ENCODE measurements around the gene KIRREL3.

KIRREL3 gene

DNA sequence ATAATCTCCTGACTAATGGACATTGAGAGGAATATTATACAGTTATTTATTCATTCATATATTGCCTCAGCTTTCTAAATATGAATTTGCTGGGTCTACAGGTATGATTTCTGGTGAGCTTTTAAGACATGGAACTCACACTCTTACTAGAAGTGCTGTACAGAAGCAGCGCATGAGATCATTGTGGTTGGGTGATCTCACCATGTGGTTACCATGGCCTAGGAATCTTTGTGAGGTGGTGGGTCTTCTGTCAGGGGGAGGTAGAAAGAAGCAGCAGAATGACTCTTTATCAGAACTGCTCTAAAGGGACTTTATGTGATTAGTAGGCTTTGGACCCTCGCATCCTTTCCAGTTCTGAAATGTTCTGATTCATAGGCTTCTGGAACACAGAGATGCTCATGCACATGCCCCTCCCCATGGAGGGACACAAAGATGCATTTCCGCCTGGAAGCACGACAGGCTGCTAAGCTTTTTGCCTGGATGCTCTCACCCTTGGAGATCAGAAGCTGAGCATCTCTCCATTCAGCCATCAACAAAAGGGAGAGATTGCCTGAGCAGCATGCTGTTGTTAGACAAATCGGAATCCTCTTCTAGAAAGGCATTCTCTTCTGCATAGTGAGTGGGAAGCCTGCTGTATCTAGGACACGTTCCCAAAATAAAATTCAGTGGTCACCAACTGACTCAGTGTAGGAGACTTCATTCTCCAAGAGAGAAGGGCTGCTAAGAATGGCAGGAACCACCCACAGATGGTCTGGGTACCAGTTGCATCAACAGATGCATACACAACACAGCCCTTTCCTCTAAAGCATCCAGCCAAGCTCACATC, 51.3 kb downstream of the KIRREL3 start:
- no peak for DNase-seq

DNA sequence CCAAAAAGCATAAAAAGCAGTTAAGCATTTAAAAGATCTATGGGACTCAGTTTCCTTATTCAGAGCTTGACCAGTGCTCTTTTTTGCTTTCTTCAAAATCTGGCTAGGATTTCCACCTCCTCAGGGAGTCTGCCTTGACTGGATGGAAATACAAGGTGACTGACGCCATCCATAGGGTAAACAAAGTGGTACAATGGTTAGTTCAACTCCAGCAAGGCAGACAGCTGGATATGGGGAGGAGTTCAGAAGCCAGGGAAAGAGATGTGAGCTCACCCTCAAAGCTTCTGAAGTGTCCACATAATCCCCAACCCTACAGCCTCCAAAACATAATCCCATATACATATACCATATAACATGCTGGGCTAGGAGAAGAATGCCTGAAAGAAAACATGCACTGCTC, 52.0 kb downstream of the KIRREL3 start:
- DNase-seq, result no peak

DNA sequence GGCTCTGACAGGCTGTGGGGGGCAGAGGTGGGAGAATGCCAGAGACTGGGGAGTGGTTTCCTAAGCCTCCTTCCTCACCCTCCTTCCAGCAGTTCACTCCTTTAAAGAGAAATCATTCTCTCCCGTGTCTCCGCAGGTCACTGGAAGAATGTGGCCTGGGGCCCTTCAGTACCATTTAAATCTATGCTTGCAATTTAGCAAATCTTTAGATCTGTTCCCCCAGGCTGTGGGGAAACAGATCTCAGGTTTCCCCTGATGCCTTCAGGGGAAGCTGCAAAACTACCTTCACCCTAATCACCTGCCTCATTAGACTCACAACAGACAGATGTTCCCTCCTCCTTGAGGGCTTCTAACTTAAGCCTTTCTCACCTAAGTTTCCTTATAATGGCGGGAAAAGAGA, 55.3 kb downstream of the KIRREL3 start:
- DNase-seq, result no peak

DNA sequence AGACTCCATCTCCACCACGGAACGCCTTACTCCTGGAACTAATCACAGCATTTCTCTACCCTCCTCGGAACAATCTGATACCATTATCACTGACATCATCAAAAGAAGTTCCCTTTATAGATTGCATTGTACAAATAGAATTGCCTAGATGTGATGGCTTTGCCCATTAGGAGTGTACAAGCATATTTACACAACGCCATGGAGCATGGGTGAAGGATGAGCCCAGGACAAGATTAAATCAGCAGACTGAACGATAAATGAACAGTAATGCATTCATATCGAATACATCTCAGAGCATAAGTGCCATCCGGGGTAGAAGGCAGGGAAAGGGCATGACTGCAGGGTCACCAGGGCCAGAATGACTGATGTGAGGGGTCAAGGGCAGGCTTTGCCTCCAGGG, 57.3 kb downstream of the KIRREL3 start:
- DNase-seq, result no peak

DNA sequence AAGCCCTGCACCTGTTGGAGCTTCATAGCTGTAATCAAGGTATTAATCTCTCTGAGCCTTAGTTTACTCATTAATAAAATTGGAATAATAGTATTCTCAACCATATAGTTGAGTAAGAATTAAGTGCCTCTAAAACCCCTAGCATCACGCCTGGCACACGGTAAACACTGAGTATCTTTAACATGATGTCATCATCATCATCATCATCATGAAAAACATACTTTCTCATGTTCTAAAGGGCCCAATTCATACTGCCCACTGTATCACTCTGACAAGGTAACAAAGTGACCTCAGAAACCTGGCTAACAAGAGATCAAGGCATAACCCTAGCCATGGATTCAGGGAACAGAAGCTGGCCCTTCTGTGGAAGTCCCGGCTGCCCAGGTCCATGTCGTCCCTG, 58.4 kb downstream of the KIRREL3 start:
- no peak for DNase-seq

DNA sequence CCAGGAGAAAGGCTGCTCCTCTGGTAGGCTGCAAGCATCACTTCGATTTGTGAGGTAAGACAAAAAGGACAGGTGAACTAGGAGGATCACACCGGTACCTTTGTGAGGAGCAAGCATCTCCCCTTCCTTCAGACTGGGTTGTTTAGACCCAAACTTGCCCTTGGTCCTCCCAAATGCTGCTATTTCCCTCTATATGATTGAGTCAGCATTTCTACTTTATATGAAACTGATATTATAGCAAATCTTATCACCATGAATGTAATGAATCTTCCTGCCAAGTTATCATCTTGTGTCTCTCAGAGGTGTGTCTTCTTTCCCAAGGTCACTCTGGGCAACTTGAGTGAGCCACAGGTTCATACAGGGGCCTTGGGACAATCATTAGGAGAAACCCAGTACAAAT, 61.0 kb downstream of the KIRREL3 start:
- DNase-seq, result no peak

DNA sequence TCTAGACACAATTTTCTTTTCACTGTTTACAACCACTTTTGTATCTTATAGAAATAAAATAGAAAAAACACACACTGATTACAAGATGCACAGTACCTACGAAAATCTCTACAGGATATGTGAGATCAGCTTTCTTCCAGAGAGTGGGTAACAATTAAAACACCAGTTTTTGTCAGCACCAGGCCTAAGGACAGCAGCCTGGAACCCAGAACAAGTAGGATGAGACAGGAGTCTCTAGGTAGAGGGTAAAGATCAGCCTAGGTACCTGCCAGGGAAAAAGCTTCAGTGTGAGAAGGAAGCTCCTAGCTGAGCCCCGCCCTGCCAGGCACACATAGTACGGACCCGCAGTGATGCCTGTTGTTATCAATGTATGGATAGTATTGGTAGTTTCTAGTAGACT, 61.9 kb downstream of the KIRREL3 start:
- DNase-seq, result no peak

DNA sequence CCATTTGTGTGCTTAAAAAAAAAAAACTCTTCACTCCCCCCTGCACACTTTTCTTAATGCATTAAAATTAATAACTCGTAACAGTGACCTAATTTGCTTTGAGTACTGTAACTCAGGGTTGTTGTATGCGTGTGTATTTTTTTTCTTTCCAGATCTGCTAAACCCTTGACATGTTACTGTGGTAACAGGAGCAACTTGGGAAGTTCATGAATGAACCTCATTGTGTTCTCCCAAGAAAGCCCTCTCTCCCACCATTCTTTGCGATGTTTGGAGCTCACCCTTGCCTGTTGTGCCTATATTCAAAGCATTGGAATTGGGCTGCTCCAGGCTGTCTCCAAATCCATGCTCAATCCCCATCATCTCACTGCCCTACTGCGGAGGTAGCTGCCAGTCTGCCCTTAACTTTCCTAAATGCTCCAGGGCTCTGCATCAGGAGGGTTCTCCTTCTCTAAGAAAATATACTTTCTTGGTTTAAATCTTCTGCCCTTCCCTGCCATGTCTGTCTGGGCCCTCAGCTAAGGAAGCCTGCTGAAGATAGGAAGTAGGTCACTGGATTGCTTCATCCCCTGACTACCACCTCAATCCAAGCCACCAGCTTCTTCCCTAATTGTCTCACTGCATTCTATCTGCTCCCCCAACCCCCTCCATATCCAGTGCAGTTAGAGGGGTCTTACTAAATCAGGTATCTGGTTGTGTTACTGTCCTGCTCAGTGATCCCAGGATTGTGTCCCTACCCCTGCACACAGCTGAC, 70.3 kb downstream of the KIRREL3 start:
- no peak for DNase-seq

DNA sequence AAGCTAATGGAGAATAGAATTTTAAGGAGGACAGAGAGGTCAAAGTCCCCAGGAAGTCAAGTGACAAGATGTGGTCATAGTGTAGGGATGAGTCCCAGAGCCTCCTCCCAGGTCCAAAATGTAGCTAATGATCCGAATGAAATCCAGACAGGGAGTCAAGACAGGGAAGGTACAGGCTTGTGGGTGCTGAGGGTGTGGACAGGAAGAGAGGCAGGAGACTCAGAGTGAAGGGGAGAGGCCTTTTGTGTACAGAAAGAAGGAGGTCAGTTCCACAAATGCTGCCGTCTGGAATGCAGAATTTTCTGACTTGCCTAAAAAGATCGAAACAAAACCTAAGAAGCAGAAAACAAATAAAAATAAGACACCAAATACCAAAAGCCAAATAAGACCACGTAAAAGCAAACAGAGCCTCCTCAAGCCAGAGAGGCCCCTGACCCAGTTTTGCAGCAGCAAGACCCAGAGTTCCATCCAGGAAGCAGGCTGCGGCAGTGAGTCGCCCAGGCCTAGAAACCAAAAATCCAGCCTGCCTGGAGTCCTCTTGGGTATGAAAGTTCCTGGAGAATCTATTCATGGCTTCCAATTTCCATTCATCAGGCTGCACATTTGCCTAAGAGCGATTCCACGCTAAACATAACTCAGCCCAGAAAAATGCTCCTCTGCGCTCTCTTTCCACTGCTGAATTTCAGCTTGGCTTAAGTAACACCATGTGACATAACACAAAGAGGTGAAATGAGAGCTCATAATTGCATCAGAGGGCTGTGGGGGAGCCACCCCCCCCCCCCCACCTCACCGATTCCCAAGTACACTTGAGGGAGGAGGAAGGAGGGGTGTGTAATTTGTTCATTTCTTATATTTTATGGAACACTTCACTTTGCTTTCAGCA, 71.2 kb downstream of the KIRREL3 start:
- DNase-seq, result no peak

DNA sequence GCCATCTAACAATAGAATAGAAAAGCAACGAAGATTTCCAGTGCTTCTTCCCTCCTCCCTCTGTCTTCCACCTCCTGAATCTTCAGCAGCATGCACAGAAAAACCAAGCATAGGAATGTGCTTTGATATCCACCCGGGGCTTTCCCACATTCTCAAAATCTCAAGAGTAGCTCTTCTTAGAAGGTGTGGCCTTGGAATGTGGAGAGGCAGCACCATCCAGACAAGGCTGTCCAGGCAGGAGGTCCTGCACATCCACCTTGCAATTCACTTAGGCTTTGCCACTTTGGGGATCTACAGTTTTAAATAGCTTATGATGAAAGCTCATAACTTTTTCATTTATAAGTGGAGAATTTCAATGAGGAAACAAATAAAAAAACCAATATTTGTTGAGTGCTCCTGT, 72.9 kb downstream of the KIRREL3 start:
- no peak for DNase-seq

DNA sequence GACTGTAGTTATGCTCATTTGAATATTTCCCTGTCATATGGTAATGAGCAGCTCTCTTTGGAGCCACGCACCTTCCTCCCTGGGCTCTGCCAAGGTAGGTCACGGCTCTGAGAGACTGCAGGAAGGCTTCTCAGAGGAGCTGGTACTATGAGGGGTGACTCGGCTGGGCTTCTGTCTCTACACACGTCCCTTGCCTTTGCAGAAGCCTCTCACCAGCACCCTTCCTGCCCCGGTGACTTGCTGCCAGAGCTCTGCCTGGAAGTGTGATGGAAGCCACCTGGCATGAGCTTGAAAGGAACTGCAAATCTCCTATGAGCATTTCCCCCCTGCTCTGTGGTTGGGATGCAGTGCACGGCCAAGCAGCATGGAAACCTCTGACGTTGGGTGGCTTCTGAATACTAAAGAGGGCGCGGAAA, 74.2 kb downstream of the KIRREL3 start:
- no peak for DNase-seq

DNA sequence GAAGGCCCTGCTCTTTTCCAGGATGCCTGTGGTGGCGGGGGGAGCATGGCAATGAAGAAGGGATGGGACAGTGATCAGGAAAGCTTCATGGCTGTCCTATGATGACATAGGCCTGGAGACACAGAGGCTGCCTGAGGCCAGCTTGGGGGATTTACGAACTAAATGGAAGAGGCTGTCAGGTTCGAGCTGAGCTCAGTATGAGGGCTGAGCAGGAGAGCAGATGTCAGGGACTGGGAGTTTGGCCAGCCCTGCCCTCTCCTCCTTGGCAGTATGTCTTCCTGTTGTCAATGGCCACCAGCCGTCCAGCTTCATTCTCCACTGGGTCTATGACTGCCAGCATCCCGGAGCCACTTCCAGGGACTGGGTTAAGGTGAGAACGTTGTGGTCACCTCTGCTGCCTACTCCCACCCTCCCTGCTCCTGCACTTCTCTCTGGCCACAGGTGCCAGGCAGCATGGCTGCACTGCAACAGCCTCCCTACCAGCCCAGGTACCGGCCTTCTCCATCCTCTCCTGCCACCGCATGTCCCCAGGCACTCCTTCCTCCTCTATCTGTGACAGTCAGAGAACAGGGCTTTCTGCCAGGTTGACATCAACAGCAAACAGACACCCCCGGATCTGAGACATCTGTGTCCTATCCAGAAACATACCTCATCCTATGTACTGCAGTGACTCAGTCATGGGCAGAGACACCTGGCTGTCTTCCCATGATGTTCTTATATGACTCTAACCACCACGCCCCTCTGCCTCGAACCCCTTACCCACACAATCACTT, 75.1 kb downstream of the KIRREL3 start:
- no peak for DNase-seq

DNA sequence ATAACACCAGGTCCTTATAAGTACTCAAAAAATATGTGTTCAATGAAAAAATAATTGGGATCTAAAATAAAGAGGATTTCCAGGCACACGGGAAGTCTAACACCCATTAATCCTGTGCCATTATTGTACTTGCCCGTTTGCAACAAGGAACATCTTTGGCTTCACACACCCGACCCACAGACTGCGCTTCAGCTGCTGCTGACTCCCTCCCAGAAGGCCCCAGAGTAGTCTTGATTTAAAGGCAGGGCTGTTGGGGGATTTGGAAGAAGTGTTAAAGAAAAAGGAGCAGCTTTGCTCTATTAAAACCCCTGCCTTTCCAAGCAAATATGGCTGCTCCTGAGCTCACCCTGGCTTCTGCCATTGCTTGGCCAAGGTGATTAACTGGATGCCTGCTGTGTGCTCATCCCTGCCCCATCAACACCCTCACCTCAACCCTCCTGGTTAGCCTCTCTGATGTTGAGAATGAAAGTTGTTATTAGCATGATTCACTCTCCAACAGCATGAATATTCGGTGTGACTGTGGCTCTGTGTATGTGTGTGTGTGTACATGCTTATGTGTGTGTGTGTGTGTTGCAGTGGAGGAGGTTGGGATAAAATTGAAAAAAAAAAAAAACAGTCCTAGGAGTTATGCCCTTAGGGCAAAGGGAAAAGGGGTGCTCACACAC, 76.1 kb downstream of the KIRREL3 start:
- no peak for DNase-seq

DNA sequence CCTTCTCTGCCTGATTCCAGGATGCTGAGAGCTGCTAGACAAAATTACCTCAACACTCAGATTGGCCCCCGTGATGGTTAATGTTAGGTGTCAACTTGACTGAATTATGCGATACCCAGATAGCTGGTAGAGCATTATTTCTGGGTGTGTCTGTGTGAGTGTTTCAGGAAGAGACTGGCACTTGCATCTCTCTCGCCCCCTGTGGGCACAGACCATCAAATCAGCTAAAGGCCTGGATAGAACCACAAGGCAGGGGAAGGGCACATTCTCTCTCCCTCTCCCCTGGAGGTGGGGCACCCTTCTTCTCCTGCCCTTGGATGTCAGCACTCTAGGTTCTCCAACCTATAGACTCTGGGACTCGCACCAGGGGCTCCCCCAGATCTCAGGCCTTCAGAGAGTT, 79.7 kb downstream of the KIRREL3 start:
- no peak for DNase-seq

DNA sequence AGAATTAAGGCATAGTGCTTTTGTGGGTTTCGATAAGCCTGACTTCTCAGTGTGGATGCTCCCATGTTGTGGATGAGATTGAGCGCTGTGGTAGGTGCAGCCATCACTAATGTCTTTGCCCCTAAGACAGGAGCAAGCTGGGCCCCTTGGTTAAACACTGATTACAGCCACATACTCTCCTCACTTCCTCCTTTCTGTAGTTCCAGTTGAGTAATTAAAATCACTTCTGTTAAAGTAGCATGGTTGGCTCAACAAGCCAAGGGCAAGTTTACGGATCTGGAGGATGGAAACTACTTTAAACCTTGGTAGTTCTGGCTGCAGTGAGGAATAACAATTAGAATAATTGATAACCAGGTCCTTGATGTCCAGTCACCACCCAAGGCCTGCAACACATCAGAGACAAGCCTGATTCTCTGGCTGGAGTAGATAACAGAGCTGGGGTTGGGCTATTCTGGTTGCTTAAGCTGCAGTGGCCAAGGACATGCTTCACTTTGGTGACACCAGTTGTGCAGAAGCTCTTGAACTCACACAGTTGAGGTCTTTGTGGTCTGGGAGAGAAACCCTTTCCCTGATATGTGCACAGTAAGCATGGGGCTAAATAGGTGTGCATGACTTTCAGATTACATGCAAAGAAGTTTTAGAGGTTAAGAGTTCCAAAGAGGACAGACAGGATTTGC, 81.3 kb downstream of the KIRREL3 start:
- no peak for DNase-seq

DNA sequence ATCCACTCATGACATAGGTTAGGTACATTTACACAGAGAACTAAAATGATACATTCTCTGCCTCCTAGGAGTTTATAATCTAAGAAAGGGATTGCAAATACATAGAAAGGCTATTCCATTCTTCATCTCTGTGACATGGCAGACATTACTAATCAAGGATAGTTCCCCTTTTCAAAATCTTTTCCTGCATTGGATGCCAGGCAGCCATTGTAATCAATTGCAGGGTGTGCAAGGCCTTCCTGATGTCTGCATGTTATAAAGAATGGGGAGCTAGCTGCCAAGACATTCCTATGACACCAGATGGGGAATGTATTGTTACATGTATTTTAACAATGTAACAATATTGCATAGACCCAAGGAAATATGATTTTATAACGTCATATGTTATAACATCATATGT, 82.0 kb downstream of the KIRREL3 start:
- DNase-seq, result no peak

DNA sequence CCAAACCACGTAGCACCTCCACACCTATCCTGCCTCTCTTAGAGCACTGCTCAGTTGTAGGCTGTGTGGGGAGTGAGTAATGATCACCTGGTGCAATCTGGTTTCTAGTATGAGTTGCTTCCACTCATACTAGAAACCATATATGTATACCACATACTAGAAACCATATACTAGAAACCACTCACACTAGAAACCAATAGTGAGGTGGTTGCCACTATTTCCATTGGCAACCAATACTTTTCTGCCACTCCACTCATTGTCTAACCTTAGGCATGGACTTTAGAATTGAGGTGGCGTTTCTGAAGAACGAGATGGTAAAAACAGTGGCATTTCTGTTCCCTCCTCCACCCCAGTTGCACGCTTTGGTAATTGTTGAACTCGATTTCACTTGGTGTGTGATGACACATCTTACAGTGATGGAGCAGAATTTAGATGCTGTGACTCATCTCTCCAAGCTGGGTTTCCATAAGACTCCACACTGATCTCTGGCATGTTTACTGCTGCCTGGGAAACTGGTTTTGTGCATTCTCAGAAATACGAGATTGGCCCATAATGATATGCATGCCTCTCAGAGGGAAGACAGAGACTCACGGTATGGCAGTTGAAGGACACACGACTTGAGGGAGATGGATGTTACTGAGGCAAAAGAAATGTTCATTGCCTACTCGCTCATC, 82.9 kb downstream of the KIRREL3 start:
- DNase-seq, result peak; percentile 13

DNA sequence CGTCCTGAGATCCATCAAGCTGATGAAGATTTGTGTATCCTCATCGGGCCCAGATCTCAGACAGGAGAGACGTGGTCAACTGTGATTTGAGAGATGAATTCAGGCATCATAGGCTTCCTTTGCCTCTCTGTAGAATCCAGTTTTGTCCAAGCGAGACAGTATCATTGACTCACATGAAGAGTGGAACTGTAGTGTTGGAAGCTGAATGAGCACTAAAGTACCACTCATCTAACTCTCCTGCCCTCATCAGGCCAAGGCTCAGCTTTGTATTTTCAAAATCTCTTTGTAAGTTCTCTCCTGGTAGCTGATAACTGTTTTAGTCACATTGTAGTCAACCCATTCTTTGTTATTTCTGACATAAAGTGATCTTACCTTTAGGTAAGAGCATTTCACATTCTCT, 85.1 kb downstream of the KIRREL3 start:
- DNase-seq, result no peak

DNA sequence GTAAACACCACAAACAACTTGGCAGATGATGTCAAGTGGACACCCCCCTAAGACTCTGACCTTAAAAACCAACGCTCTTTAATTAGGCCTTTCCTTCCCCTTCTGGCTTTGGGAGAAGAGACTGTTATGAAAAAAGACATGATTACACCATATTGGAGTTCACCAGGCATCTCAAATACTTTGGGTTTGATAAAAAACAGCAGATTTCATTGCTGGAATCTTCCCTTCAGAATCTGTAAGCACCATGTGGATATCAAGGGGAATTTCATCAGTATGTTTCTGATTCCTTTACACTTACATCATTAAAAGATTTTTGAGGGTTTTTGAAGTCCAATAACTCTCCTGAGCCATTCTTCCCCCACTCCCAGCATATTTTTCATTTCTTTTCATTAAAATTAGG, 85.6 kb downstream of the KIRREL3 start:
- DNase-seq, result no peak

DNA sequence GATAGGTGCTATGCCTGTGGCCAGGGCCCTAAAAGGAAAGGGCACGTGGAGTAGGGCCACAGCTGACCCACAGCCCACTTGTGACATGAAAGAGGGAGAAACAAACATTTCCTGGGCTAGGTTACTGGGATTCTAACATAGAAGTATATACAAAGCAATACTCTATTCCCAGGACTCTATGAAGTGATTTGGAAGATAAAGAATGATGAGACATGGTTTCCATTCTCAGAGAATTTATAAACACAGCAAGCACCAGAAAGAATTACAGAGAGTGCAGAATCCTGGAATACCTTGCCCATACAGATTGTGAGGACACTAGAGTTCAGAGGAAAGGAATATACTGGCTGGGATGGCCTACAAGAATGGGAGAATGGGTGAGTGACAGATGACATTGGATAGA, 86.4 kb downstream of the KIRREL3 start:
- DNase-seq, result no peak

DNA sequence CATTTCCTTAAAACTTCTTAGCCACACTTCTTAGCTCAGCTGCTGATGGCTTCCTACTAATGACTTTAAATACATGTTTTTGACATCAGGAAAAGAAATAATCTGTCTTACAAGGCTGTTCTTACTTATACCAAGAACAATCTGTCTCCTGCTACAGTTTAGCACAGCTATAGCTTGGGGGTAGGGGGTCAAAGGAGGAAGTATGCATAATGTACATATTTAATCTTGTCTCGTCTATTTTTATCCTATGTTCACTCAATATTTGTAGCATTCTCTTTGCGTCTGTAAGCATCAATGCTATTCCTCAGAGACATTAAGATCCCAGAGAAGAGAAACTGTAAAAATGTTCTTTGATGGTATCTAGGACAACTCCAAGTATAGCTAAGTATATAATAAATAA, 96.0 kb downstream of the KIRREL3 start:
- no peak for DNase-seq
